ENCODE results near the gene PRPF6. TPM values are rescaled to one million over a fixed set of nuclear protein-coding genes. Genes with fewer than 3 reads are reported as not detected.
"Not testable (repeated sequence)": the region's sequence is repeated elsewhere in the genome, so short reads cannot be mapped to it uniquely, and the experiment has no call there.

Gene PRPF6
- polyA plus RNA-seq, 3 donors, result 89.5 to 94.8 (median 89.9) TPM

DNA sequence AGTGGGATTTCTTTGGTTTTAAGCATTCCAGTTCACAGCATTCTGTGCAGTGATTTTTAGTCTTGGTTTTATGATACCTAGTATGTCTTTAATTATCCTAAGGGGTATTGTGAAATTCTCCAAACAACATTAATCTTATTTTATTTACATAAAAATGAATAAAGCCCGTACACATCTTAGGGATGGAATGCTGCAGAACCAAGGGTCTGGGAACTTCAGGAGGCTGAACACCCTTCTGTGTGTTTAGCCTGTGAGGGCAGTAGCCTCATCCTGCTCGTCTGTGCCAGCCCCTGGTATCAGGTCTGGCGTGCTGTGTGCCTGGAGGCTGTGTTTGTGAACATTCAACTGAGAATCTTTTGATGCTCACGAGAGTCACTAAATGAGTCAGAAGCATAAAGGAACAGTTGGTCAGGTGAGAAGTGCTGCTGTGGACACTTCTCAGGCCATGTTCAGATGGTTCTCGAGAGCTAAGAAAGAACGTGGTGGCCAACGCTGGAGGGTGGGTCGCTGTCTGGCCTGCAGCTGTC lies 29.8 kb downstream of the PRPF6 start:
- no peak for DNase-seq (ENCODE audit: low read depth in 3 of 3, low spot score in 2 of 3)

- DNase-seq (ENCODE audit: low read depth in 3 of 3, low spot score in 2 of 3), result no peak
These were observed 30.4 kb downstream of the PRPF6 start for GRCh38 chr20:64011366-64011779.

DNA sequence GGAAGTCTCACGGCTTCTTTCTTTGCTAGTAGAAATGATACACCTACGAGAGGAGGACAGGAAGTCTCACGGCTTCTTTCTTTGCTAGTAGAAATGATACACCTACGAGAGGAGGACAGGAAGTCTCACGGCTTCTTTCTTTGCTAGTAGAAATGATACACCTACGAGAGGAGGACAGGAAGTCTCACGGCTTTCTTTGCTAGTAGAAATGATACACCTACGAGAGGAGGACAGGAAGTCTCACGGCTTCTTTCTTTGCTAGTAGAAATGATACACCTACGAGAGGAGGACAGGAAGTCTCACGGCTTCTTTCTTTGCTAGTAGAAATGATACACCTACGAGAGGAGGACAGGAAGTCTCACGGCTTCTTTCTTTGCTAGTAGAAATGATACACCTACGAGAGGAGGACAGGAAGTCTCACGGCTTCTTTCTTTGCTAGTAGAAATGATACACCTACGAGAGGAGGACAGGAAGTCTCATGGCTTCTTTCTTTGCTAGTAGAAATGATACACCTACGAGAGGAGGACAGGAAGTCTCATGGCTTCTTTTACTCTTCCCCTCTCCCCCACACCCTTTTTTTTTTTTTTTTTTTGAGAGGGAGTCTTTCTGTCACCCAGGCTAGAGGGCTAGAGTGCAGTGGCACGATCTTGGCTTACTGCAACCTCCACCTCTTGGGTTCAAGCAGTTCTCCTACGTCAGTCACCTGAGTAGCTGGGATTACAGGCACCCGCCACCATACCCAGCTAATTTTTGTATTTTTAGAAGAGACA lies 31.6 kb downstream of the PRPF6 start:
- not testable (repeated sequence) for DNase-seq (ENCODE audit: low read depth in 3 of 3, low spot score in 2 of 3)

- DNase-seq (ENCODE audit: low read depth in 3 of 3, low spot score in 2 of 3), result no peak
These were observed 34.7 kb downstream of the PRPF6 start for GRCh38 chr20:64015635-64016034.

GRCh38 chr20:64021124-64021975 lies 40.4 kb downstream of the PRPF6 start:
- no peak for DNase-seq (ENCODE audit: low read depth in 3 of 3, low spot score in 2 of 3)

GRCh38 chr20:64022671-64023360 lies 41.9 kb downstream of the PRPF6 start:
- no peak for DNase-seq (ENCODE audit: low read depth in 3 of 3, low spot score in 2 of 3)

- no peak for DNase-seq (ENCODE audit: low read depth in 3 of 3, low spot score in 2 of 3)
These were observed 42.6 kb downstream of the PRPF6 start for GRCh38 chr20:64023361-64024140.

DNA sequence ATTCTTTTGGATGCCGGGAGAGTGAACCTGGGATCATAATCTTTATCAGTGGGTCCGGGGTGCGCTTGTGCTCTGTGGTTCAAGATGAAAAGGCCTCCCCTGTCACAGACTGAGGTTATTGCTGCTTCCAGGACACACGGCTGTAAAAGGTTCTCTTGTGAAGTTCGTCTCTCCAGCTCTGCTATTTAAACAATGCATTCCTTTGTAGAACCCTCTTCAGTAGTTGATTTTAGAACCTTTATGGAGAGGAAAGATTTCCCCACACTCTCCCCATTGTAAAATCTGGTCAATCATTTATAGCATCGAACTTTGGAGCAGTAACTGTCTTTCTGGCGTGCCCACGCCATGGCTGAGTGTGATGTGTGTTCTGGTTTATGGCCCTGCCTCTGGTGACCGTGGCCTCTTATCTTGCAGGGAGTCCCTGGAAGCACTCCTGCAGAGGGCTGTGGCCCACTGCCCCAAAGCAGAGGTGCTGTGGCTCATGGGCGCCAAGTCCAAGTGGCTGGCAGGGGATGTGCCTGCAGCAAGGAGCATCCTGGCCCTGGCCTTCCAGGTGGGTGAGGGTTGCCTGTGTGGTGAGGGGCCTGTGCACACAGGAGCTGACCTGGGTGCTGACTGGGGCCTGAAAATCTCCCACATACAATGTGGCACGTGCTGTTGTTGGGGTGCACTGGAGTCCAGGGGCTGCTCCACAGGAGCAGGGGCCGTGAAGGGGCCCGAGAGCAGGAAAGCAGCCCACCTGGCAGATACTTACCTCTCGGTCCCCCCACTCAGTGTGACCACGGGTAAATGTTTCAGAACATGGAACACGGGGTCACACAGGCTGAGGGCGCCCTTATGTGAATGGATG lies 43.4 kb downstream of the PRPF6 start:
- DNase-seq (ENCODE audit: low read depth in 3 of 3, low spot score in 2 of 3), result no peak

GRCh38 chr20:64025101-64025825 lies 44.3 kb downstream of the PRPF6 start:
- DNase-seq (ENCODE audit: low read depth in 3 of 3, low spot score in 2 of 3), result no peak

DNA sequence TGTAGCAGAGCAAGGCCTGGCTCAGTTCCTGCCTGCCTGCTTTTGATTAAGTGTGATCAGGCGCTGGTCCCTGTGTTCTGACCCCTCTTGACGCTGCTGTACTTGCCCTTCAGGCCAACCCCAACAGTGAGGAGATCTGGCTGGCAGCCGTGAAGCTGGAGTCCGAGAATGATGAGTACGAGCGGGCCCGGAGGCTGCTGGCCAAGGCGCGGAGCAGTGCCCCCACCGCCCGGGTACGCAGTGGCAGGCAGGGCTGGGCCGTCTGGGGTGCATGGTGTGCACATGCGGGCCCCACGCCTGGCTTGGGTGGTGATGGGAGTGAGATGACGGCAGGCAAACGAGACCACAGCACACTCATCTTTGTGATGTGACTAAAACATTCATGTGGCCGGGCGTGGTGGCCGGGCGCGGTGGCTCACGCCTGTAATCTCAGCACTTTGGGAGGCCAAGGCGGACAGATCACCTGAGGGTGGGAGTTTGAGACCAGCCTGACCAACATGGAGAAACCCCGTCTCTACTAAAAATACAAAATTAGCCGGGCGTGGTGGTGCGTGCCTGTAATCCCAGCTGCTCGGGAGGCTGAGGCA lies 45.0 kb downstream of the PRPF6 start:
- no peak for DNase-seq (ENCODE audit: low read depth in 3 of 3, low spot score in 2 of 3)

DNA sequence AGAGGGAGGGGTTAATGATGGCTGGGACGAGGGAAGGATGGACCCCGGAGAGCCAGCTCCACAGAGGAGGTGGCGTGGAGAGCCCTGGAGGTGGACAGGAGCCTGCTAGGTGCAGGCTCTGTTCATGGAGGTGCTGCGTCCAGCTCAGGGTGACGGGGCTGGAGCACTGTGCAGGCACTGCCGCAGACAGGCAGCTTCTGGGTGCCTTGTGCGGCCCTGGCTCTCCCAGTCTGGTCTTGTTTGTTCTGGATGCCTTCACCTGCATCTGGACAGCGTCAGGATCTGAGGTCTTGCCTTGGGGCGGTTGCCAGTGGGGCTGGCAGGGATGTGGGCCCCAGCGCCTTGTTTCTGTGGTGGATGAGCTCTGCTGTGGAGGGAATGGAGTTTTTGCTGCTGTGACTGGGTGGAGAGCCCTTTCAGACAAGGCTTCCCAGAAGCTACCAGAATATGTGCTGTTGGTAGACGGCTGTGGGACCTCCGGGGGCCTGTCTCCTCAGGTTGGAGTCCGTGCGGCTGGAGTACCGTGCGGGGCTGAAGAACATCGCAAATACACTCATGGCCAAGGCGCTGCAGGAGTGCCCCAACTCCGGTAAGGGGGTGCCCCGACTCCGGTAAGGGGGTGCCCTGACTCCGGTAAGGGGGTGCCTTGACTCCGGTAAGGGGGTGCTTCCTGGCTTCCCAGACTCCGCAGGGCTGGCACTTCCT lies 47.2 kb downstream of the PRPF6 start:
- DNase-seq (ENCODE audit: low read depth in 3 of 3, low spot score in 2 of 3), result no peak

DNA sequence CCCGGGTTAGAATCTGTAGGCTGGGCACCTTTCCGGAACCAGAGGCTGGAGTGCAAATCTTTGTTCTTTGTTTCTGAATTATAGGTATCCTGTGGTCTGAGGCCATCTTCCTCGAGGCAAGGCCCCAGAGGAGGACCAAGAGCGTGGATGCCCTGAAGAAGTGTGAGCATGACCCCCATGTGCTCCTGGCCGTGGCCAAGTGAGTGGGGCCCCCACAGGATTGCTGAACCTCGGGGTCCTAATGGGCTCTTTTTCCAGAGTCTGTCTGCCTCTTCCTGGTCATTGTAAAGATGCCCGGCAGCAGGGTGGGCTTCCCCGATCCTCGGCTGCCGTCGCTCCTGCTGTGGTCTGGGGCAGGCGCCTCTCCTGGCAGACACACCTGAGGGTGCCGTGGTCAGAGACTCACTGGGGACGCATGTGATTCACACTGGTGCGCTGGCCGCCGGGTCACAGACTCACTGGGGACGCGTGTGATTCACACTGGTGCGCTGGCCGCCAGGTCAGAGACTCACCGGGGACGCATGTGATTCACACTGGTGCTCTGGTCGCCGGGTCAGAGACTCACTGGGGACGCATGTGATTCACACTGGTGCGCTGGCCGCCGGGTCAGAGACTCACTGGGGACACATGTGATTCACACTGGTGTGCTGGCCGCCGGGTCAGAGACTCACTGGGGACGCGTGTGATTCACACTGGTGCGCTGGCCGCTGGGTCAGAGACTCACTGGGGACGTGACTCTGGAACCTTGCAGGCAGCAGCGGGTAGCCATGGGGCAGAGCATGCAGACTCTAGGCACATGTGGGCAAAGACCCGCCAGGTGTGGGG lies 48.6 kb downstream of the PRPF6 start:
- no peak for DNase-seq (ENCODE audit: low read depth in 3 of 3, low spot score in 2 of 3)

GRCh38 chr20:64030371-64031134 lies 49.6 kb downstream of the PRPF6 start:
- DNase-seq (ENCODE audit: low read depth in 3 of 3, low spot score in 2 of 3), result no peak

- no peak for DNase-seq (ENCODE audit: low read depth in 3 of 3, low spot score in 2 of 3)
These were observed 50.9 kb downstream of the PRPF6 start for GRCh38 chr20:64031822-64032314.

- no peak for DNase-seq (ENCODE audit: low read depth in 3 of 3, low spot score in 2 of 3)
These were observed 52.0 kb downstream of the PRPF6 start for GRCh38 chr20:64032706-64033624.
